GM06990 (cell line): ENCODE results near the gene HLA-DOB.

Experiments used
- DNase-seq: peaks from one replicate; pipeline ENCODE4 v3.0.0-alpha.2; 2011; ENCODE audit not compliant: insufficient read length; ENCODE audit errors: extremely low read depth
- H3K27me3 ChIP-seq: replicated peaks from 2 replicates; pipeline ENCODE4 v1.6.0; 2011; ENCODE audit warnings: low read length; ENCODE audit not compliant: control insufficient read depth, insufficient read depth
- H3K36me3 ChIP-seq: 2 replicates; pipeline ENCODE4 v1.5.1; 2011; ENCODE audit warnings: low read length; ENCODE audit not compliant: control insufficient read depth, insufficient read depth
- H3K4me3 ChIP-seq: replicated peaks from 2 replicates; pipeline ENCODE4 v1.5.1; 2011; ENCODE audit warnings: low read depth, mild to moderate bottlenecking, control low read depth, low read length
- CTCF ChIP-seq: IDR thresholded peaks from 2 replicates; pipeline ENCODE4 v1.5.1; 2011; ENCODE audit warnings: low read length, control low read depth, mild to moderate bottlenecking, inconsistent platforms; ENCODE audit not compliant: insufficient read depth, poor library complexity, severe bottlenecking

Gene HLA-DOB

GRCh38 chr6:32816746-32817204, at the start of gene HLA-DOB:
HLA-DOB (minus strand) TSS chr6:32817002; CDS start chr6:32816951, 51 bp downstream.
- Histone ChIP-seq H3K36me3 (peaks cover 8% of the 10 kb centered on the region; the same call in 1 of the 2 replicates), H3K4me3 (peak within 1 kb of the TSS; percentile 78), H3K27me3 (no peaks in the 10 kb centered on the region)
- no peak for TF ChIP-seq CTCF
- peak; percentile 59 for DNase-seq

- H3K4me3 ChIP-seq, result no peak overlapping the region
- H3K36me3 ChIP-seq, result no peaks in the 10 kb centered on the region; the same call in 1 of the 2 replicates
- H3K27me3 ChIP-seq, result no peaks in the 10 kb centered on the region
- TF ChIP-seq CTCF, result no peak
- DNase-seq, result no peak
Observed at GRCh38 chr6:32865724-32866443, 49.1 kb upstream of the HLA-DOB start.

DNA sequence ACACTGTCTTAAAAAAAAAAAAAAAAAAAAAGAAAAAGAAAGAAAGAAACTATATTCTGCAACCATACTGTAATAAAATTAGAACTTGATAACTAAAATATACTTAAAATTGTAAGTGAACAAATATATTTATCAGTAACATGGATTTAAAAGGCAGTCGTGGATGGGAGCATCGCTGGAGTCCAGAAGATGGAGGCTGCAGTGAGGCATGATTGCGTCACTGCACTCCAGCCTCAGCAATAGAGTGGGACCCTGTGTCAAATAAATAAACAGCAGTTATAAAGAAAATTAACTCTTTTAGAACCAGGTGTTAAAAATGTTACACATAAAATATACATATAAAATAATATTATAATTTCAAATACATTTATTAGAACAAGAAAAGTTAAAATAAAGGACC, 45.9 kb upstream of the HLA-DOB start:
- DNase-seq, result no peak
- Histone ChIP-seq H3K27me3 (no peaks in the 10 kb centered on the region), H3K36me3 (peaks cover 7% of the 10 kb centered on the region), H3K4me3 (no peak overlapping the region)
- TF ChIP-seq CTCF, result no peak

DNA sequence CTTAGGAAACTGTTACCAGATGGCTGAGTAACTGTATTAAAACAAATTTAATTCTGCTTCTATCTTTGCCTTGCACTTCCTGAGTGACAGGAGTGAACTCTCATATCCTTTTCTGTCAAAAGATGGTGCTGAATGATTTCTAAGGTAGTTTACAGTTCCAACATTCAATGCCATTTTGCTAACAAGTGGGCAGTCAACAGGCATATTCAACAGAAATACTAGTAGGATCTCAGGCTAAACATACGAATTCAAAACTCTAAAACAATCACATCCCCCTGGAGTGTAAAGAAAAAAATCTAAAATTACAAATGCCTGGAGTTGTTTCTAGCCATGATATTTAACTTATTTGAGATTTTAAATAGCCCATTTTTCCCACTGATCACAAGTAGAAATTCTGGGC, 43.9 kb upstream of the HLA-DOB start:
- peaks cover 9% of the 10 kb centered on the region for H3K36me3 ChIP-seq
- H3K27me3 ChIP-seq, result no peaks in the 10 kb centered on the region
- DNase-seq, result no peak
- no peak overlapping the region for H3K4me3 ChIP-seq
- TF ChIP-seq CTCF, result no peak

- TF ChIP-seq CTCF, result no peak
- H3K4me3 ChIP-seq, result no peak overlapping the region
- H3K27me3 ChIP-seq, result no peaks in the 10 kb centered on the region
- peaks cover 9% of the 10 kb centered on the region for H3K36me3 ChIP-seq
- no peak for DNase-seq
Observed at GRCh38 chr6:32858194-32858593, 41.4 kb upstream of the HLA-DOB start.
